DND-41 (cell line): ENCODE measurements around the gene DYNC1LI2.

Experiments used
- ATAC-seq: fragments of 200-7000 bp; cut with Tn5 transposase; 3 replicates; pipeline ENCODE4 v1.9.1; 2021; ENCODE audit warnings: low read depth; ENCODE audit not compliant: insufficient read depth
- DNase-seq: peaks from one replicate; pipeline ENCODE4 v3.0.0-alpha.2; 2020
- H2AFZ ChIP-seq: 2 replicates; pipeline ENCODE4 v1.6.0; 2012; ENCODE audit warnings: low read depth, low read length
- H3K27ac ChIP-seq: 2 replicates; pipeline ENCODE4 v1.5.1; 2012; ENCODE audit warnings: low read length, inconsistent platforms
- H3K27me3 ChIP-seq: fragments of 200-600 bp; sonication (generic); 2 replicates; pipeline ENCODE4 v1.6.0; 2012; ENCODE audit warnings: low read length, mild to moderate bottlenecking, inconsistent platforms; ENCODE audit not compliant: insufficient read depth, poor library complexity
- H3K36me3 ChIP-seq: 2 replicates; pipeline ENCODE4 v1.5.1; 2012; ENCODE audit warnings: low read length, inconsistent platforms; ENCODE audit not compliant: insufficient read depth
- H3K4me1 ChIP-seq: 2 replicates; pipeline ENCODE4 v1.5.1; 2012; ENCODE audit warnings: mild to moderate bottlenecking, low read length; ENCODE audit not compliant: insufficient read depth
- H3K4me2 ChIP-seq: 2 replicates; pipeline ENCODE4 v1.6.0; 2012; ENCODE audit warnings: mild to moderate bottlenecking, moderate library complexity, low read length, inconsistent platforms; ENCODE audit not compliant: insufficient read depth
- H3K4me3 ChIP-seq, 2 experiments: fragments of 200-600 bp in 1 of 2; shearing (Covaris generic) in 1 of 2; 2 replicates each; pipeline ENCODE4 v1.5.1; 2012 to 2016; ENCODE audit warnings: inconsistent platforms in 2 of 2, low read length in 2 of 2, mild to moderate bottlenecking in 2 of 2, low read depth in 1 of 2, moderate library complexity in 1 of 2
- H3K79me2 ChIP-seq: 2 replicates; pipeline ENCODE4 v1.6.0; 2012; ENCODE audit warnings: low read length, inconsistent platforms; ENCODE audit not compliant: insufficient read depth
- H3K9ac ChIP-seq: 2 replicates; pipeline ENCODE4 v1.6.0; 2012; ENCODE audit warnings: low read depth, mild to moderate bottlenecking, inconsistent platforms, low read length, moderate library complexity
- H3K9me3 ChIP-seq: 2 replicates; pipeline ENCODE4 v1.5.1; 2012; ENCODE audit warnings: low read length, moderate library complexity, mild to moderate bottlenecking, inconsistent platforms; ENCODE audit not compliant: insufficient read depth, severe bottlenecking
- H4K20me1 ChIP-seq: 2 replicates; pipeline ENCODE4 v1.6.0; 2012; ENCODE audit warnings: low read length; ENCODE audit not compliant: insufficient read depth
- CTCF ChIP-seq: IDR thresholded peaks from 2 replicates; pipeline ENCODE4 v1.5.1; 2012; ENCODE audit warnings: borderline replicate concordance, low read length, moderate library complexity, mild to moderate bottlenecking; ENCODE audit not compliant: poor library complexity, severe bottlenecking; ENCODE audit errors: extremely low read depth
- EZH2 ChIP-seq: IDR thresholded peaks from 3 replicates; pipeline ENCODE4 v1.6.1; 2012; ENCODE audit warnings: borderline replicate concordance, low read depth, mild to moderate bottlenecking, moderate library complexity, low read length, inconsistent platforms; ENCODE audit not compliant: severe bottlenecking

The DYNC1LI2 gene

GRCh38 chr16:66774981-66775380, 23.6 kb upstream of the DYNC1LI2 start:
- H3K27me3 ChIP-seq = no peaks in the 10 kb centered on the region
- TF ChIP-seq CTCF = no peak
- TF ChIP-seq EZH2 = no peak
- no peaks in the 10 kb centered on the region for H3K79me2 ChIP-seq
- H3K4me1 ChIP-seq = no peaks in the 10 kb centered on the region
- H2AFZ ChIP-seq = no peak overlapping the region
- no peak overlapping the region for H3K9ac ChIP-seq
- no peak overlapping the region for H3K4me2 ChIP-seq
- H3K36me3 ChIP-seq = no peaks in the 10 kb centered on the region
- ATAC-seq (no peak), DNase-seq (no peak)
- H4K20me1 ChIP-seq = no peaks in the 10 kb centered on the region
- no peak overlapping the region for H3K4me3 ChIP-seq
- H3K27ac ChIP-seq = no peak overlapping the region
- no peaks in the 10 kb centered on the region for H3K9me3 ChIP-seq

GRCh38 chr16:66758086-66758485, 6.7 kb upstream of the DYNC1LI2 start:
- Histone ChIP-seq H2AFZ (no peak overlapping the region), H3K4me2 (no peak overlapping the region), H3K27me3 (peaks cover 6% of the 10 kb centered on the region), H4K20me1 (no peaks in the 10 kb centered on the region), H3K9me3 (no peaks in the 10 kb centered on the region), H3K27ac (no peak overlapping the region), H3K79me2 (no peaks in the 10 kb centered on the region), H3K4me3 (no peak overlapping the region), H3K36me3 (no peaks in the 10 kb centered on the region), H3K4me1 (no peaks in the 10 kb centered on the region), H3K9ac (no peak overlapping the region)
- TF ChIP-seq CTCF = no peak
- TF ChIP-seq EZH2 = no peak
- ATAC-seq (no peak), DNase-seq (no peak)

- no peak overlapping the region for H3K4me2 ChIP-seq
- H4K20me1 ChIP-seq = peaks cover 12% of the 10 kb centered on the region
- peaks cover 18% of the 10 kb centered on the region for H3K79me2 ChIP-seq
- no peak overlapping the region for H3K4me3 ChIP-seq
- no peak overlapping the region for H2AFZ ChIP-seq
- H3K27me3 ChIP-seq = peaks cover 10% of the 10 kb centered on the region
- H3K9ac ChIP-seq = no peak overlapping the region
- H3K27ac ChIP-seq = no peak overlapping the region
- ATAC-seq (no peak), DNase-seq (no peak)
- no peaks in the 10 kb centered on the region for H3K9me3 ChIP-seq
- peaks cover 4% of the 10 kb centered on the region; the same call in 1 of the 2 replicates for H3K36me3 ChIP-seq
- H3K4me1 ChIP-seq = peaks cover 18% of the 10 kb centered on the region
- TF ChIP-seq EZH2 = no peak
- TF ChIP-seq CTCF = no peak
These were observed 3.4 kb upstream of the DYNC1LI2 start for GRCh38 chr16:66754819-66755218.

GRCh38 chr16:66754211-66754610, 2.8 kb upstream of the DYNC1LI2 start:
- Histone ChIP-seq H3K4me3 (no peak overlapping the region), H3K9me3 (no peaks in the 10 kb centered on the region), H4K20me1 (peaks cover 13% of the 10 kb centered on the region), H2AFZ (no peak overlapping the region), H3K36me3 (peaks cover 9% of the 10 kb centered on the region), H3K79me2 (peaks cover 24% of the 10 kb centered on the region), H3K4me1 (peaks cover 24% of the 10 kb centered on the region), H3K4me2 (no peak overlapping the region), H3K27me3 (peaks cover 10% of the 10 kb centered on the region), H3K9ac (no peak overlapping the region), H3K27ac (no peak overlapping the region)
- TF ChIP-seq EZH2 (no peak), CTCF (no peak)
- no peak for DNase-seq
- ATAC-seq = no peak
